ENCODE measurements around the gene TBKBP1. TPM values are rescaled to one million over a fixed set of nuclear protein-coding genes. Genes with fewer than 3 reads are reported as not detected.

TBKBP1 gene
- total and polyA plus RNA-seq, 4 donors = 0.25 to 2.0 (median 1.5) TPM

DNA sequence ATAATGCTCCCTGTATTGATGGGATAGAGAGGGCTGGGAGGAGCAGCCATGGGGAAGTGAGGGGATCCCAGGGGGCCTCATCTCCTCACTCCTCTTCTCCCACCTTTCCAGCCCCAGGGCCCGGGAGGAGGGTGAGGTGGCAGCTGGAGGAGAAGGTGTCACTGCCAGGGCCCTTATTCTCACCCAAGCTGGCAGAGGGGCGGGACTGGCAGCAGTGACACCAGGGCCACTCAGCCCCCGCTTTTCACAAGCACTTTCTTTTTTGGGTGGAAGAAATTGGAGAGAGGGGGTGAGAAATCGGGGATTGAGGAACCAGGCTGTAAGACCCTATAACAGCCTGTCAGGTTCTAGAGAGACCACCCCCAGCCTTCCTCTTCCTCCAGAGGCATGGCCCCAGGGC is 36.7 kb downstream of the TBKBP1 start:
- Histone ChIP-seq H3K27ac (ENCODE audit: low read depth in 1 of 2, low read length in 2 of 2) (no peak overlapping the region), H3K9ac (ENCODE audit: low read depth in 1 of 2, low read length in 2 of 2) (no peak overlapping the region), H3K4me1 (ENCODE audit: control insufficient read depth in 4 of 4, insufficient read depth in 4 of 4, low read length in 3 of 4) (peaks cover 3 to 11% (median 4%) of the 10 kb centered on the region in 4 donors), H3K4me3 (ENCODE audit: low read depth in 1 of 3, low read length in 3 of 3) (no peak overlapping the region), H3K27me3 (ENCODE audit: control insufficient read depth in 4 of 4, insufficient read depth in 4 of 4, low read length in 3 of 4) (peaks cover 0 to 8% (median 5%) of the 10 kb centered on the region in 4 donors), H3K36me3 (ENCODE audit: control insufficient read depth in 4 of 4, insufficient read depth in 3 of 4, low read depth in 1 of 4, low read length in 3 of 4) (no peaks in the 10 kb centered on the region), H3K9me3 (ENCODE audit: control insufficient read depth in 4 of 4, low read length in 3 of 4) (no peaks in the 10 kb centered on the region)
- no peak for TF ChIP-seq RXRA (IDR thresholded peaks at IDR 0.05)
- TF ChIP-seq, protein P1, sequence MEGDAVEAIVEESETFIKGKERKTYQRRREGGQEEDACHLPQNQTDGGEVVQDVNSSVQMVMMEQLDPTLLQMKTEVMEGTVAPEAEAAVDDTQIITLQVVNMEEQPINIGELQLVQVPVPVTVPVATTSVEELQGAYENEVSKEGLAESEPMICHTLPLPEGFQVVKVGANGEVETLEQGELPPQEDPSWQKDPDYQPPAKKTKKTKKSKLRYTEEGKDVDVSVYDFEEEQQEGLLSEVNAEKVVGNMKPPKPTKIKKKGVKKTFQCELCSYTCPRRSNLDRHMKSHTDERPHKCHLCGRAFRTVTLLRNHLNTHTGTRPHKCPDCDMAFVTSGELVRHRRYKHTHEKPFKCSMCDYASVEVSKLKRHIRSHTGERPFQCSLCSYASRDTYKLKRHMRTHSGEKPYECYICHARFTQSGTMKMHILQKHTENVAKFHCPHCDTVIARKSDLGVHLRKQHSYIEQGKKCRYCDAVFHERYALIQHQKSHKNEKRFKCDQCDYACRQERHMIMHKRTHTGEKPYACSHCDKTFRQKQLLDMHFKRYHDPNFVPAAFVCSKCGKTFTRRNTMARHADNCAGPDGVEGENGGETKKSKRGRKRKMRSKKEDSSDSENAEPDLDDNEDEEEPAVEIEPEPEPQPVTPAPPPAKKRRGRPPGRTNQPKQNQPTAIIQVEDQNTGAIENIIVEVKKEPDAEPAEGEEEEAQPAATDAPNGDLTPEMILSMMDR (IDR thresholded peaks at IDR 0.05; ENCODE audit: low read depth, low read length, missing input control) = no peak
- no peak for DNase-seq (ENCODE audit: low spot score)
- WGBS = 83% methylated on average over 4 of the region's 4 CpGs

GRCh38 chr17:47731396-47731795 is 37.4 kb downstream of the TBKBP1 start:
- no peak for DNase-seq (ENCODE audit: low spot score)
- H3K9ac ChIP-seq (ENCODE audit: low read depth in 1 of 2, low read length in 2 of 2) = no peak overlapping the region
- H3K27ac ChIP-seq (ENCODE audit: low read depth in 1 of 2, low read length in 2 of 2) = no peak overlapping the region
- peaks cover 3 to 11% (median 4%) of the 10 kb centered on the region in 4 donors for H3K4me1 ChIP-seq (ENCODE audit: control insufficient read depth in 4 of 4, insufficient read depth in 4 of 4, low read length in 3 of 4)
- 74% methylated on average over 2 of the region's 2 CpGs for WGBS
- H3K4me3 ChIP-seq (ENCODE audit: low read depth in 1 of 3, low read length in 3 of 3) = no peak overlapping the region
- no peaks in the 10 kb centered on the region for H3K9me3 ChIP-seq (ENCODE audit: control insufficient read depth in 4 of 4, low read length in 3 of 4)
- no peaks in the 10 kb centered on the region for H3K36me3 ChIP-seq (ENCODE audit: control insufficient read depth in 4 of 4, insufficient read depth in 3 of 4, low read depth in 1 of 4, low read length in 3 of 4)
- H3K27me3 ChIP-seq (ENCODE audit: control insufficient read depth in 4 of 4, insufficient read depth in 4 of 4, low read length in 3 of 4) = peaks cover 0 to 8% (median 5%) of the 10 kb centered on the region in 4 donors
- TF ChIP-seq SP1 (IDR thresholded peaks at IDR 0.05) (no peak), FOXA1 (IDR thresholded peaks at IDR 0.05) (no peak), HNF4A (conservative IDR thresholded peaks at IDR 0.05) (no peak), JUND (IDR thresholded peaks at IDR 0.05) (no peak), FOXA2 (IDR thresholded peaks at IDR 0.05) (no peak), HNF4G (IDR thresholded peaks at IDR 0.05) (no peak), RAD21 (IDR thresholded peaks at IDR 0.05) (no peak), TAF1 (conservative IDR thresholded peaks at IDR 0.05) (no peak), YY1 (IDR thresholded peaks at IDR 0.05) (no peak)
- TF ChIP-seq, protein P2, sequence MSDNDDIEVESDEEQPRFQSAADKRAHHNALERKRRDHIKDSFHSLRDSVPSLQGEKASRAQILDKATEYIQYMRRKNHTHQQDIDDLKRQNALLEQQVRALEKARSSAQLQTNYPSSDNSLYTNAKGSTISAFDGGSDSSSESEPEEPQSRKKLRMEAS (IDR thresholded peaks at IDR 0.05) = no peak
- TF ChIP-seq, protein P3, sequence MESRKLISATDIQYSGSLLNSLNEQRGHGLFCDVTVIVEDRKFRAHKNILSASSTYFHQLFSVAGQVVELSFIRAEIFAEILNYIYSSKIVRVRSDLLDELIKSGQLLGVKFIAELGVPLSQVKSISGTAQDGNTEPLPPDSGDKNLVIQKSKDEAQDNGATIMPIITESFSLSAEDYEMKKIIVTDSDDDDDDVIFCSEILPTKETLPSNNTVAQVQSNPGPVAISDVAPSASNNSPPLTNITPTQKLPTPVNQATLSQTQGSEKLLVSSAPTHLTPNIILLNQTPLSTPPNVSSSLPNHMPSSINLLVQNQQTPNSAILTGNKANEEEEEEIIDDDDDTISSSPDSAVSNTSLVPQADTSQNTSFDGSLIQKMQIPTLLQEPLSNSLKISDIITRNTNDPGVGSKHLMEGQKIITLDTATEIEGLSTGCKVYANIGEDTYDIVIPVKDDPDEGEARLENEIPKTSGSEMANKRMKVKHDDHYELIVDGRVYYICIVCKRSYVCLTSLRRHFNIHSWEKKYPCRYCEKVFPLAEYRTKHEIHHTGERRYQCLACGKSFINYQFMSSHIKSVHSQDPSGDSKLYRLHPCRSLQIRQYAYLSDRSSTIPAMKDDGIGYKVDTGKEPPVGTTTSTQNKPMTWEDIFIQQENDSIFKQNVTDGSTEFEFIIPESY (IDR thresholded peaks at IDR 0.05) = no peak
- TF ChIP-seq, protein P4, sequence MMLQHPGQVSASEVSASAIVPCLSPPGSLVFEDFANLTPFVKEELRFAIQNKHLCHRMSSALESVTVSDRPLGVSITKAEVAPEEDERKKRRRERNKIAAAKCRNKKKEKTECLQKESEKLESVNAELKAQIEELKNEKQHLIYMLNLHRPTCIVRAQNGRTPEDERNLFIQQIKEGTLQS (IDR thresholded peaks at IDR 0.05) = no peak

DNA sequence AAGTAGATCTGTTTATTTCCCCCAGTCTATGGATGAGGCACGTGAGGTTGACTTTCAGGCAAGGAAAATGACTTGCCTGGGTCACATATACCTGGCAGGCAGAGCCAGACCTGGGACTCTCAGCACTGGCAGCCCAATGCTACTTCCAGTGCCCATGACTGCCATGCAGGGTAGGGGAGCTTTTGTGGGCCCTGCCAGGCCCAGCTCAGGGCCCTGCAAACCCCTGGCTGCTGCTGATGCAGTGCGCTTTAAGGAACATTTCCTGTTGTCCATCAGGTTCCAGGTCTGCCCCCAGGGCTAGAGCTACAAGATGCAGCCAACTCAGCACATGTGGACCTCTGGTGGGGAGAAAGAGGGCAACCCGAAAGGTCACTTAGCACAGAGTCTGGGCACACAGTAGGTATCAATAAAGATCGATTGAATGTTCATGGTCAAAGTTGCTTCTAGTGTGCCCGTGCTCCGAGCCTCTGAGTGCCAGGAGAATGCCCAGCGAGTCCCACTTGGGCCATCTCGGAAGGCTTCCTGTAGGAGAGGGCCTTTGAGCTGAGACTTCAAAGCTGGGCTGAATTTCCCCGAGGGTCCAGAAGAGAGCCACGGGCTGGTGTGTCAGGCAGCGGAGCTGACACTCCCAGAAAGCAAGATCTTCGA is 38.6 kb downstream of the TBKBP1 start:
- Histone ChIP-seq H3K27me3 (ENCODE audit: control insufficient read depth in 4 of 4, insufficient read depth in 4 of 4, low read length in 3 of 4) (peaks cover 0 to 8% (median 5%) of the 10 kb centered on the region in 4 donors), H3K9me3 (ENCODE audit: control insufficient read depth in 4 of 4, low read length in 3 of 4) (no peaks in the 10 kb centered on the region), H3K27ac (ENCODE audit: low read depth in 1 of 2, low read length in 2 of 2) (no peak overlapping the region), H3K4me1 (ENCODE audit: control insufficient read depth in 4 of 4, insufficient read depth in 4 of 4, low read length in 3 of 4) (peaks cover 3 to 11% (median 4%) of the 10 kb centered on the region in 4 donors), H3K36me3 (ENCODE audit: control insufficient read depth in 4 of 4, insufficient read depth in 3 of 4, low read depth in 1 of 4, low read length in 3 of 4) (no peaks in the 10 kb centered on the region), H3K9ac (ENCODE audit: low read depth in 1 of 2, low read length in 2 of 2) (no peak overlapping the region), H3K4me3 (ENCODE audit: low read depth in 1 of 3, low read length in 3 of 3) (peak overlapping the region in 1 of 3 donors; percentile 43)
- no peak for DNase-seq (ENCODE audit: low spot score)
- 44% methylated on average over 12 of the region's 12 CpGs for WGBS
- TF ChIP-seq, protein P1 (IDR thresholded peaks at IDR 0.05; ENCODE audit: low read depth, low read length, missing input control) = no peak
- TF ChIP-seq, protein P4 (IDR thresholded peaks at IDR 0.05) = no peak
- TF ChIP-seq SP1 (IDR thresholded peaks at IDR 0.05) (no peak), NR2F2 (IDR thresholded peaks at IDR 0.05) (no peak), TAF1 (conservative IDR thresholded peaks at IDR 0.05) (no peak), RXRA (IDR thresholded peaks at IDR 0.05) (no peak), HNF4G (IDR thresholded peaks at IDR 0.05) (no peak), FOXA2 (IDR thresholded peaks at IDR 0.05) (no peak), EGR1 (IDR thresholded peaks at IDR 0.05; ENCODE audit: low read depth in 2 of 2) (no peak), HNF4A (conservative IDR thresholded peaks at IDR 0.05) (no peak), RAD21 (IDR thresholded peaks at IDR 0.05) (no peak), FOXA1 (IDR thresholded peaks at IDR 0.05) (no peak)
- TF ChIP-seq, protein P3 (IDR thresholded peaks at IDR 0.05) = no peak
- TF ChIP-seq, protein P2 (IDR thresholded peaks at IDR 0.05) = no peak
